ENCODE measurements around the gene ANK2. TPM values are rescaled to one million over a fixed set of nuclear protein-coding genes. Genes with fewer than 3 reads are reported as not detected.
A peak's percentile ranks its signal among the peaks of the same experiment; 100 is the strongest.

The ANK2 gene
- total and polyA plus RNA-seq, 7 experiments from 2014 or later: 1.1 to 2.0 TPM; not detected in 5

DNA sequence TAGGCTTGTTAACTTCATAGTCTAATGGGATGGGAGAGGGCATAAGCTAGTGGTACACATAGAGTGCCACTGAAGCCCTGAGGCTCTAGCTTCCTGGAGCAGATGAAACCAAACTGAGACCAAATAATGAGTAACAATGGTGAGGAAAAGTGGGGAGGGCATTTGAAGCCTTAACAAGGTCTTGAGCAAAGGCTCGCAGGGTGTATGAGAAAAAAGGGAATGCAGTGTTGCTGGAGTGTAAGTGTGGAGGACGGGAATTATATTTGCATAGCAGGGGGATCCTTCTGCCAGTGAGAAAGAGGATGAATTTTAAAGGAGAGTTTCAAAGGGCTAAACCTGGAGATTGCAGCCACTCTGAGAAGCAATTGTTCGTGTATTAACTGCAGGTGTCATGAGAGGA is 263.1 kb downstream of the ANK2 start:
- Histone ChIP-seq H3K27ac (ENCODE audit: low read depth, low read length) (no peak overlapping the region), H3K4me1 (ENCODE audit: control insufficient read depth in 2 of 2, insufficient read depth in 2 of 2, low read length in 2 of 2) (no peaks in the 10 kb centered on the region), H3K4me3 (ENCODE audit: low read length) (no peak overlapping the region), H3K36me3 (ENCODE audit: control insufficient read depth in 2 of 3, insufficient read depth in 3 of 3, low read length in 3 of 3) (no peaks in the 10 kb centered on the region), H3K27me3 (ENCODE audit: control insufficient read depth in 2 of 2, insufficient read depth in 2 of 2, low read length in 2 of 2) (no peaks in the 10 kb centered on the region), H3K9me3 (ENCODE audit: control insufficient read depth in 2 of 3, low read length in 3 of 3) (no peaks in the 10 kb centered on the region)
- ChIA-PET POLR2A (no interaction called here), CTCF (no interaction called here)
- DNase-seq (no peak), ATAC-seq (no peak)
- intact Hi-C loops (cut with micrococcal nuclease): no loop called here
- H3K36me3 Mint-ChIP-seq: no peaks in the 10 kb centered on the region
- H3K27ac Mint-ChIP-seq: no peak overlapping the region
- H3K9me3 Mint-ChIP-seq: peaks cover 0 to 2% (median 0%) of the 10 kb centered on the region in 11 donors
- H3K27me3 Mint-ChIP-seq: peaks cover 2 to 17% (median 5%) of the 10 kb centered on the region in 5 donors
- peaks cover 3 to 10% (median 9%) of the 10 kb centered on the region in 7 donors for H3K4me1 Mint-ChIP-seq
- no peak overlapping the region for H3K4me3 Mint-ChIP-seq

DNA sequence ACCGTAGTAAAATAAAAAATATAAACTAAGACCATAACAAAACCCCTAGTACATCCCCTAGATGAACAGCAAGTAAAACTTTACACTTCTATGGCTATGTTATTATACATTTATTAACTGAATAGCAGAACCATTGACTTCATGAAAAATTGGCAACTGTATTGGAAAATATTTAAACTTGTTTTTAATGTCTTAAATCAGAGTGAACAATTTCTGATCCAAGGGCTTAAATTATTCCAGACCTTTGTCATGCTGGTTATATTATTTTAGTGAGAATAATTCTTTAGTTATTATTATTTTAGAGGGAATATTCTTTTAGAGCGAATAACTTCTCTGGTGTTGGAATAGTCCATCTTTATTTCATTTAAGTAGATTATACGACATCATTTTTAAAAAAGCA is 265.0 kb downstream of the ANK2 start:
- no peaks in the 10 kb centered on the region for H3K9me3 ChIP-seq (ENCODE audit: control insufficient read depth in 2 of 3, low read length in 3 of 3)
- no peaks in the 10 kb centered on the region for H3K27me3 ChIP-seq (ENCODE audit: control insufficient read depth in 2 of 2, insufficient read depth in 2 of 2, low read length in 2 of 2)
- no peak overlapping the region for H3K4me3 Mint-ChIP-seq
- ChIA-PET POLR2A (no interaction called here), CTCF (no interaction called here)
- ATAC-seq (no peak), DNase-seq (no peak)
- H3K36me3 ChIP-seq (ENCODE audit: control insufficient read depth in 2 of 3, insufficient read depth in 3 of 3, low read length in 3 of 3): no peaks in the 10 kb centered on the region
- no peak overlapping the region for H3K4me3 ChIP-seq (ENCODE audit: low read length)
- H3K9me3 Mint-ChIP-seq: peaks cover 0 to 2% (median 0%) of the 10 kb centered on the region in 11 donors
- H3K27ac ChIP-seq (ENCODE audit: low read depth, low read length): no peak overlapping the region
- intact Hi-C loops (cut with micrococcal nuclease): no loop called here
- H3K27ac Mint-ChIP-seq: no peak overlapping the region
- H3K4me1 ChIP-seq (ENCODE audit: control insufficient read depth in 2 of 2, insufficient read depth in 2 of 2, low read length in 2 of 2): no peaks in the 10 kb centered on the region
- H3K27me3 Mint-ChIP-seq: peaks cover 5 to 17% (median 5%) of the 10 kb centered on the region in 5 donors
- no peaks in the 10 kb centered on the region for H3K36me3 Mint-ChIP-seq
- peaks cover 3 to 13% (median 11%) of the 10 kb centered on the region in 7 donors for H3K4me1 Mint-ChIP-seq

DNA sequence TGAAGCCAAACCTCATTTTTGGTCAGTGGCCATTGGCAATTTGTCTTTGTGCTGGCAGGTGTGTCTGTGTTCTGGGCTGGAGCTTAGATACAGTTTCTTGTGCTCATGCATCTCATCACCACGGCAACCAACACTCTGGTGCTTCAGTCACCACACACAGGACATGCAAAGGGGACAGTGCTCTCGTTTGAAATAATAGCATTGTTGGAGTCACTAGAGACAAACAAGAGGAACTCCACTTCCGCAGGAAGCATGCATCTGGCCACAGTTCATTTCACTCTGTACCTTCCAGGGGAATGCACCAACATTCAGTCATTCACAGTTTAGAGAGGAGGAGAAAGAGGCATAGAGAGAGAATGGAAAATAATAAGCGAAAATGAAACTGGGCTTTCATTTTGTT is 267.4 kb downstream of the ANK2 start:
- Histone ChIP-seq H3K27ac (ENCODE audit: low read depth, low read length) (no peak overlapping the region), H3K9me3 (ENCODE audit: control insufficient read depth in 2 of 3, low read length in 3 of 3) (no peaks in the 10 kb centered on the region), H3K36me3 (ENCODE audit: control insufficient read depth in 2 of 3, insufficient read depth in 3 of 3, low read length in 3 of 3) (no peaks in the 10 kb centered on the region), H3K4me1 (ENCODE audit: control insufficient read depth in 2 of 2, insufficient read depth in 2 of 2, low read length in 2 of 2) (no peaks in the 10 kb centered on the region), H3K4me3 (ENCODE audit: low read length) (no peak overlapping the region), H3K27me3 (ENCODE audit: control insufficient read depth in 2 of 2, insufficient read depth in 2 of 2, low read length in 2 of 2) (no peaks in the 10 kb centered on the region)
- Mint-ChIP-seq H3K36me3 (no peaks in the 10 kb centered on the region), H3K4me3 (peak overlapping the region in 3 of 10 donors; percentile 8 to 10 (median 9)), H3K4me1 (peaks cover 3 to 13% (median 11%) of the 10 kb centered on the region in 7 donors), H3K27ac (peak overlapping the region in 2 of 9 donors; percentile 9 to 77), H3K9me3 (peaks cover 0 to 2% (median 0%) of the 10 kb centered on the region in 11 donors), H3K27me3 (peaks cover 2 to 12% (median 5%) of the 10 kb centered on the region in 5 donors)
- intact Hi-C loops (cut with micrococcal nuclease): loop anchor here in 1 of 2 donors (1.0 kb wide), 1 partner anchor 38 kb away; no protein-coding TSS in a partner anchor
- ATAC-seq: peak; percentile 40
- peak in 4 of 9 donors; percentile 1 to 15 (median 10) for DNase-seq
- CTCF ChIA-PET: no interaction called here
- POLR2A ChIA-PET: interaction anchor here (0.6 kb wide), 1 partner anchor 9 kb away, joined by 4 read pairs; no protein-coding TSS in a partner anchor

DNA sequence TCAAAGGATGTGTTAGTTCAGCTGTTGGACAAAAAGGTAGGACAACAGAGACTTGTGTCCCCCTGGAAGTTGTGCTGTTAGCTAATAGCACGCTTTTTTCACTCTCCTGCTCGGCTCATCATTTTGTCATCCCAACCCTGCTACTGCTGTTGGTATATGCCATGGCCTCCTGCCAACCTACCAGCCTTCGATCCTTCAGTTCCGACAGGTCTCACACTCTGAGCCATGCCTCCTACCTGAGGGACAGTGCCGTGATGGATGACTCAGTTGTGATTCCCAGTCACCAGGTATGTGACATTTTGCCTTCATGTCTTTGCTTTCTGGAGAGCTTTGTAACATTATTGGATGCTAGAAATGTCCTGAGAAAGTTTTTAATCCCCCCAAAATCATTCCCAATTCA is 268.1 kb downstream of the ANK2 start:
- no peaks in the 10 kb centered on the region for H3K27me3 ChIP-seq (ENCODE audit: control insufficient read depth in 2 of 2, insufficient read depth in 2 of 2, low read length in 2 of 2)
- peaks cover 2 to 10% (median 3%) of the 10 kb centered on the region in 5 donors for H3K27me3 Mint-ChIP-seq
- ATAC-seq (no peak), DNase-seq (no peak)
- no peaks in the 10 kb centered on the region for H3K36me3 Mint-ChIP-seq
- H3K4me1 Mint-ChIP-seq: peaks cover 3 to 13% (median 11%) of the 10 kb centered on the region in 7 donors
- no peaks in the 10 kb centered on the region for H3K4me1 ChIP-seq (ENCODE audit: control insufficient read depth in 2 of 2, insufficient read depth in 2 of 2, low read length in 2 of 2)
- CTCF ChIA-PET: no interaction called here
- intact Hi-C loops (cut with micrococcal nuclease): loop anchor here in 1 of 2 donors (1.0 kb wide), 1 partner anchor 38 kb away; no protein-coding TSS in a partner anchor
- no peak overlapping the region for H3K27ac ChIP-seq (ENCODE audit: low read depth, low read length)
- no peaks in the 10 kb centered on the region for H3K36me3 ChIP-seq (ENCODE audit: control insufficient read depth in 2 of 3, insufficient read depth in 3 of 3, low read length in 3 of 3)
- no peaks in the 10 kb centered on the region for H3K9me3 ChIP-seq (ENCODE audit: control insufficient read depth in 2 of 3, low read length in 3 of 3)
- peak overlapping the region in 1 of 10 donors; percentile 39 for H3K4me3 Mint-ChIP-seq
- POLR2A ChIA-PET: no interaction called here
- H3K9me3 Mint-ChIP-seq: peaks cover 0 to 2% (median 0%) of the 10 kb centered on the region in 11 donors
- H3K27ac Mint-ChIP-seq: peak overlapping the region in 2 of 9 donors; percentile 48 to 86
- H3K4me3 ChIP-seq (ENCODE audit: low read length): no peak overlapping the region

DNA sequence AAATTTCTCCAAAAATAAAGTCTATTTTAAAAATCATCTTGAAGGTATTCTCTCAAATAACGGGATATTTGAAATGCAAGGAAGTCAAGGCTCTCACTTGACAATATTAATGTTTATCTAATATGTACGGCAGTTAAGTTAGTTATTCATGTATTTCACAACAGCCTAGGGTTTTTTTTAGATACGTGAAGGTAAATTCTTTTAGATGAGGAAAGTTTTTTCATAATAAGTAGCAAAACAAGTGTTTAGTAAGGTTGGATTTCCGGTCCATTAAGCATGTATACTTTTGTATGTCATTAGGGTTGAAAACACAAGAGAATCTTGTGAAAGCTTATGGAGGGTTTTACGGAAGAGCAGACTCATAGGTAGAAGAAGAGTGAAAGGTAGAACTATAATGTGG is 273.3 kb downstream of the ANK2 start:
- ChIA-PET CTCF (no interaction called here), POLR2A (no interaction called here)
- ATAC-seq (no peak), DNase-seq (no peak)
- Mint-ChIP-seq H3K27me3 (peaks cover 5 to 26% (median 7%) of the 10 kb centered on the region in 5 donors), H3K4me1 (peaks cover 0 to 1% (median under 1%) of the 10 kb centered on the region in 7 donors), H3K9me3 (no peaks in the 10 kb centered on the region), H3K36me3 (no peaks in the 10 kb centered on the region), H3K4me3 (no peak overlapping the region), H3K27ac (no peak overlapping the region)
- no peak overlapping the region for H3K4me3 ChIP-seq (ENCODE audit: low read length)
- H3K4me1 ChIP-seq (ENCODE audit: control insufficient read depth in 2 of 2, insufficient read depth in 2 of 2, low read length in 2 of 2): no peaks in the 10 kb centered on the region
- intact Hi-C loops (cut with micrococcal nuclease): no loop called here
- H3K36me3 ChIP-seq (ENCODE audit: control insufficient read depth in 2 of 3, insufficient read depth in 3 of 3, low read length in 3 of 3): no peaks in the 10 kb centered on the region
- no peaks in the 10 kb centered on the region for H3K9me3 ChIP-seq (ENCODE audit: control insufficient read depth in 2 of 3, low read length in 3 of 3)
- H3K27ac ChIP-seq (ENCODE audit: low read depth, low read length): no peak overlapping the region
- no peaks in the 10 kb centered on the region for H3K27me3 ChIP-seq (ENCODE audit: control insufficient read depth in 2 of 2, insufficient read depth in 2 of 2, low read length in 2 of 2)

DNA sequence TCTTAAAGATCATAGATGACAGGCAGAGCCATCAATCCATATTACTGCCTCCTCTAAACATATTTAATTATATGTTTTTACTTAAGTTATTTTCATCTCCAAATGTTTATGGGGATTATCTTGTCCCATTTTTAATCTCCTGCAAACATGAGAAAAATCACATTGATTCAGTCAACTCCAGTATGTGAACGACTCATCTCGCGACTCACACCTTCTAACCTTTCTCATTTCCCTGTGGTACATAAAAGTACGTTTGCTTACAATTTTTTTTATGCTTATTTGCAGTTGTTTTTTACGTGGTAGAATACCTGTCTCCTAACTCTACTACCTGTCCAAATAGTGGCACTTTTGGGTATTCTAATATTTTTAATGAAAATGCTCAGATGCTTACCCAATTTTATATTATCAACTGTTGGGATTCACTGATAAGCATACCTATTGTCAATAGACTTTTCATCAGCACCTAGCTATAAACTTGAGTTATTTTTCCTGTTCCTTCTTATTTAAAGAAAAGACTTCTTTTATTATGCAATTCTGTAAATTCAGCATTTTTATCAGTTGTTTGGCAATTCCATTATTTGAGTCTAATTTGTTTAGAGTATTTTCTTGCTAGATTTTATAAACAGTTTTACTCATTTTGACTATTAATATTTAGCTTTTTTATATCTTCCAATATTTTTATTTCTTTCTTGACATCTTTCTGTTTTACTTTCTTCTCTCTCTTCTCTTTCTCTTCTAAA is 276.6 kb downstream of the ANK2 start:
- CTCF ChIA-PET: no interaction called here
- H3K27me3 ChIP-seq (ENCODE audit: control insufficient read depth in 2 of 2, insufficient read depth in 2 of 2, low read length in 2 of 2): no peaks in the 10 kb centered on the region
- Mint-ChIP-seq H3K4me3 (no peak overlapping the region), H3K9me3 (no peaks in the 10 kb centered on the region), H3K27me3 (peaks cover 7 to 26% (median 10%) of the 10 kb centered on the region in 5 donors), H3K27ac (no peak overlapping the region), H3K36me3 (no peaks in the 10 kb centered on the region), H3K4me1 (no peaks in the 10 kb centered on the region)
- ATAC-seq: no peak
- H3K4me3 ChIP-seq (ENCODE audit: low read length): no peak overlapping the region
- POLR2A ChIA-PET: interaction anchor here (0.6 kb wide), 1 partner anchor 9 kb away, joined by 4 read pairs; no protein-coding TSS in a partner anchor
- DNase-seq: no peak
- H3K4me1 ChIP-seq (ENCODE audit: control insufficient read depth in 2 of 2, insufficient read depth in 2 of 2, low read length in 2 of 2): no peaks in the 10 kb centered on the region
- no peak overlapping the region for H3K27ac ChIP-seq (ENCODE audit: low read depth, low read length)
- no peaks in the 10 kb centered on the region for H3K36me3 ChIP-seq (ENCODE audit: control insufficient read depth in 2 of 3, insufficient read depth in 3 of 3, low read length in 3 of 3)
- intact Hi-C loops (cut with micrococcal nuclease): no loop called here
- no peaks in the 10 kb centered on the region for H3K9me3 ChIP-seq (ENCODE audit: control insufficient read depth in 2 of 3, low read length in 3 of 3)

DNA sequence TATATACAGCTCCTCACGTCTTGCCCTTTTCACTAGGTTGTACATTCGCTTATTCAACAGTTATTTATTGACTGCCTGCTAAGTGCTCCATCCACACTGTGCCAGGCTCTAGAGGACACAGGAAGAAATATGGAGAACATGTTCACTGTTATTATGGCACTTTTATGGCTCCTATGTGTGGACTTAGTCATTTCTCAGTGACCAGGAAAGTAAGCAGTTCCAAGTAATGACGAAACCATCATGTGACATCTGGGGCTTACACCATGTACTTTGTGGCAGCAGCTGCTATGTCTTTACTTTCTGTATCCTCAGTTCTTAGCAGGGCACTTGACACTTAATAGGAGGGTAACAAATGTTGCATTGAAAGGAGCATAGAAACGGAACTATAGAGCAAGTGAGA is 278.0 kb downstream of the ANK2 start:
- intact Hi-C loops (cut with micrococcal nuclease): no loop called here
- H3K4me3 Mint-ChIP-seq: no peak overlapping the region

More for the DNA sequence above, 278.0 kb downstream of the ANK2 start:
- H3K4me3 ChIP-seq (ENCODE audit: low read length): no peak overlapping the region
- ChIA-PET POLR2A (no interaction called here), CTCF (no interaction called here)
- Mint-ChIP-seq H3K9me3 (no peaks in the 10 kb centered on the region), H3K27ac (no peak overlapping the region), H3K27me3 (peaks cover 7 to 26% (median 10%) of the 10 kb centered on the region in 5 donors), H3K36me3 (no peaks in the 10 kb centered on the region), H3K4me1 (no peaks in the 10 kb centered on the region)
- H3K27me3 ChIP-seq (ENCODE audit: control insufficient read depth in 2 of 2, insufficient read depth in 2 of 2, low read length in 2 of 2): no peaks in the 10 kb centered on the region
- no peaks in the 10 kb centered on the region for H3K9me3 ChIP-seq (ENCODE audit: control insufficient read depth in 2 of 3, low read length in 3 of 3)
- H3K4me1 ChIP-seq (ENCODE audit: control insufficient read depth in 2 of 2, insufficient read depth in 2 of 2, low read length in 2 of 2): no peaks in the 10 kb centered on the region
- DNase-seq (no peak), ATAC-seq (no peak)
- no peaks in the 10 kb centered on the region for H3K36me3 ChIP-seq (ENCODE audit: control insufficient read depth in 2 of 3, insufficient read depth in 3 of 3, low read length in 3 of 3)
- no peak overlapping the region for H3K27ac ChIP-seq (ENCODE audit: low read depth, low read length)

Data from naive thymus-derived CD4-positive, alpha-beta T cell (primary cell).